ENCODE data around the gene OXNAD1.

The OXNAD1 gene

DNA sequence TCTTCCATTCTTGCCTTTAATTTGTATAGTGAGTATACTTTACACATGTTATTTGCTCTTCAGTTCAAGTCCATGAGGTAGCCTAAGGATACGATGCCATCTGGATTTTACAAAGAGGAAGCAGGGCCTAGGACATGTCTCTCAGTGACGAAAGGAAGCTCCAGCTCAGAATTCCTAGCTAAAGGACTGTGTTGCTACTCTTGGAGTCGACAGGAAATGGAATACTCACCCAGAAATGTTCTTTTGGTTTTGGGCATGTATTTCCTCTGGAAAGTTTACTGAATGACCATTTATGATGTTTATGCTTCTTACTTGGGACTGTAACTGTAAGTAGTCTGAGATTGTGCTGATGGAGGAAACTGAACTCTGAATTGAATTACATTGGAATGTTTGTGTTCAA is 12.5 kb downstream of the OXNAD1 start:
- DNase-seq (ENCODE audit: low read depth in 1 of 2, low spot score in 1 of 2) = no peak

DNA sequence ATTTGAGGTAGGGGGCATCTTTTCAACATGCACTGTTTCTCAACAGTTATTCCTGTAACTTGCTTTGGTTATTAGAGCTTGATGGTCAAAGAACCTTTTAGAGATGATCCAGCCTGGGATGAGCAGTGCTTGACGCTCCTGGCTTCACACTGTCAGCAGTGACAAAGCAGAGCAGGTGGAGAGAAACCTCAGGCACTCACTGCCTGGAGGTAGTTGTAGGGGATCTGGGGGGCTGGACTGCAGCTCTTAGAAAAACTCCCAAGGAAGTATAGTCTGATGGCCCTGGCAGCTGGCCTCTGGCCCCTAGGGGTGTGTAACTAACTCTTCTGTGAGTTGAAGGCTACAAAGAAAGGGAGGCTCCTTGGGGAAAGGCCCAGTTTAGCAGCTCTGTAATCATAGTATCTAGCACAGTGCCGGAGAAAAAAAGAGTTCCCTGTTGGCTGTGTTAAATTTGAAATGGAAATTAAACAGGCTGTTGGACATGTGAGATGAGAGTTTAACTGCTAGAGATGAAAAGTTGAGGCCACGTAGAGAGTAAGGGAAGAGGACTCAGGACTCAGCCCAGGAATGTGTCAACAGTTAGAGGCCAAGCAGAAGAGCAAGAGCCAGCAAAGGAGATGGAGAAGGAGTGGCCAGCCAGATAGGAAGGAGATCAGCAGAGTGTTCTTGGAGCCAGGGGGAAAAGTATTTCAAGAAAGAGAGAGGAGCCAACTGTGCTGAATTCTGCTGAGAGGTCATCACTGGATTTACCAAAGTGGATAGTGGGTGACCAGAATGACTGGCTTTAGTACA is 14.2 kb downstream of the OXNAD1 start:
- no peak for DNase-seq (ENCODE audit: low read depth in 1 of 2, low spot score in 1 of 2)

DNA sequence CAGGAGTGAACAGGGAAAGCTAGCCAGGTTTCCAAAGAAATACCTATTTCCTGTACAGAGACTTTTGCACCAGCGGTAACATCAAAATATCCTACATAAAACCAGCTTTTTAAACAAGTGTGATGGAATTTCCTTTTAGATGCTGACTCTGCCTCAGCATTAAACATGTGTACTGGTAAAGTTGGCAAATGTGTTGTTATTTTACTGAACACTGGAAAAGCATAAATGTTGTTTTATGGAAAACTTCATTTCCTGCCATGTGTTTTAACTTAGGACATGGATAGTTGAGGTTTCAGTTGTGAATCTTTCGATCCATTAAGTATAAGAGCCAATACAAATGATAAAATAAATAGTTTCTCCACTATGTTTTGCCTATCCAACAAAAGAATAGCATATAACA is 15.7 kb downstream of the OXNAD1 start:
- no peak for DNase-seq (ENCODE audit: low read depth in 1 of 2, low spot score in 1 of 2)

DNA sequence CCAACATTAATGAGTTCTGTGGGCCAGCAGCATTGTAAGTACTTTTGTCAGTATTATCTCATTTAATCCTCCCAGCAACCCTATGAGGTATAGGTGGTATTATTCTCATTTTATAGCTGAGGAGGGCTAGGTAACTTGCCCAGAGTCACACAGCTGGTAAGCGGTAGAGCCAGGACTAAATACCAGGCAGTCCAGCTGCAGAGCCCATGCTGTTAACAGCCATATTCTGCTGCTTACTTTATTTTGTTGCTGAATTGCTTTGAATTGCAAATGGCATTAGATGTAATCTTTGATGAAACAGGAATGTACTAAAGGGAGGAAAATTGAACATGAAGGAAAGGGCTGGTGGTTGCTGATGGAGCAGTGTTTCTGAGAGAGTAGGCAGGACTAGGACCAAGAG is 19.6 kb downstream of the OXNAD1 start:
- no peak for DNase-seq (ENCODE audit: low read depth in 1 of 2, low spot score in 1 of 2)

- DNase-seq (ENCODE audit: low read depth in 1 of 2, low spot score in 1 of 2) = peak; percentile 38 to 41
Observed at GRCh38 chr3:16286161-16286560, 21.1 kb downstream of the OXNAD1 start.

GRCh38 chr3:16286751-16287543 is 21.9 kb downstream of the OXNAD1 start:
- DNase-seq (ENCODE audit: low read depth in 1 of 2, low spot score in 1 of 2) = no peak

DNA sequence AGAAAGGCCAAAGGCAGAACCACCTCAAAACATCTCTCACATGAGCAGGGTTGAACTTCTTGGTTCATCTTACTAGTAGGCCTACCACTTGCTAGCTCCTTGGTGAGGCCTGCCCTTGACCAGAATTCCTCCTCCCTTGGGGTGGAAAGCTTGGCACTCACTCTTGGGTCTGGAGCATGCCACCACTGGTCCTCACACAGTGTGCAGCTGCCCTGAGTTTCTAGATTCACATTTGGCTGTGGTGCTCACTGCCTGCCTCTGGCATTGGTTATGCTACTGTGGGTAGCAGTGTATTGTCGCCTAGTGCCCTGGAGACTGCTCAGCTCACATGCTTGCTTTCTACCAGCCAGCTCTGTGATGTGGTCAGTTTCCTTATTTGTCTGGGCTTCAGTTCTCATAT is 23.7 kb downstream of the OXNAD1 start:
- no peak for DNase-seq (ENCODE audit: low read depth in 1 of 2, low spot score in 1 of 2)

DNA sequence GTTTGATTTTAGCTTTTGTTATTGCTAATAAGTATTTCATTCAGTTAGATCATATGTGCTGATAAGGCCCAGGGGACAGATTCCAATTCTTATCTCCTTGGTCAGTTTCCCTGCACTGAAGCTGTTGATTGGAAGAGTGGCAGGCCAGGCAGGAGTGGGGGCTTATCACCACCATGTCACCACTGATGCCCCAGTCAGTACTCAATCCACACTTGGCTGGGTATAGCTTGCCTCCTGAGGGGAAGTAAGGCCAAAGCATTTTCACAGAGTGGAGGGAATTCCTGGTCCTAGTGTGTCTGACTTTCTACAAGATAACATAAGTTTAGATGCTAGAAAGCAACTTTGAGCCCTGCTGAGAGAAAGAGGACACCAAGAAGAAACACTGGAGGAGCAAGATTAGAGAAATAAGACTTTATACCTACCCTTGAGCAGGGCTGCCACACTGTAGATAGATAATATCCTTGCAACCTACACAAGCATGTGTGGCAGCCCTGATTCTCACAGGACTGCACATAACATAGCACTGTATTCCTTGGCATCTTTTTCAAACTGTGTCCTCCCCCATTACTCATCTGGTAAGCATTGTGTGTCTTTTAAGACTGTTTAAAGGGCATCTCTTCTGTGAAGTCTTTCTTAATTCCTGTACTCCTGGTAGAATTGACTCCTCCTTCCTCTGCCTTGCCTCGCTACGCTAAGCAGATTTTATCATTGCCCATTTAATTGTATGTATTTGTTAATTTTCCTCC is 24.3 kb downstream of the OXNAD1 start:
- DNase-seq (ENCODE audit: low read depth in 1 of 2, low spot score in 1 of 2) = no peak

DNA sequence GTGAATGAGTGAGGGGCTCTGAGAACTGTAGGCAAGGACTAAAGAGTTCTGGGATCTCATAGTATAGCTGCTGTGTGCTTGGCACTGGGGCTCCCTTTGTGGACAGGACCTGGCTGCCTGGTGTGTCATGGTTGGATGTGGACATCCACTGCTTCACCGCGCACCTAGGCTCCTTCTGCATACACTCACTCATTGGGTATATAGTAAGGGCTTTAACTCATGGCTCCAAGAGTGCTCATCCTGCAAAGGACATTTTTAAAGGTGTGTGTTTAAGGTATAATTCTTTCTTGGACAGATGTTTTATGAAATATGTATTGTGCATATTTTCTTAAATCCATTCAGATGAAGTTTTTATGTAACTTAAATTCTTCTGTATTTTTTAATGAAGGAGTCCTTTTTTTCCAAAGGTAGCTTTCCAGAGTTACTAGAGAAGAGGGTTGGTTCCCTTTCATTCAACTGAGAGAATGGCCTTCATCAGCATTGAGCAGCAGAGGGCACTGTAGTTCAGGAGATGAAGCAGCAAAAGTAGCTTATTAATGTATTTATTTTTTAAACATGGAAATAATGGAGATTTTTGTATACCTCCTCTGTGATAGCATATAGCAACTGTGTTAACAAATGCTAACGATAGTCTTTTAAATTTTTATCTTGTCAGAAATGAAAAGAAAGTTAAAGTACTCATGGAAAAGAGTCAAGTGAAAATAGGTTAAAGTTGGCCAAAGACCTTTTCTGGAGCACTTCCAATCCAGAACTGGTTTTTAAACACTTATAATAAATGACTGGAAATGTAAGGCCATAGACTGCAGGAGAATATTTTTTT is 25.2 kb downstream of the OXNAD1 start:
- no peak for DNase-seq (ENCODE audit: low read depth in 1 of 2, low spot score in 1 of 2)

DNA sequence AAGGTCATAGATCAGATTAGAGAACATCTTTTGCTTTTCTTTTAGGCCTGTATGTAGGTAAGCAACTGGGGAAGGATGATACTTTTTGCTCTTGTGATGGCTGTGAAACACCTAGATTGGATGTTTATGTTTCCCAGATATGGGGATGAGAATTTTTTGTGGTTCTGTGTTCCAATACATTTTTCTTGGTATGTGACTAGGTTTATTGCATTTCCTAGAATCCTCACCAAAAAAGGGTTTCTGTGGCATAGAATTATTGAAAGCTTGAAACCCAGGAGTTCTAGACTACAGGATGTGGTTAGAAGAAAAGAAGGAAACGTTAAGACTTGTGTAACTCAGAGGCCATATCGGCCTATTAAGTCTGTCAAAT is 25.8 kb downstream of the OXNAD1 start:
- DNase-seq (ENCODE audit: low read depth in 1 of 2, low spot score in 1 of 2) = no peak

GRCh38 chr3:16294844-16295243 is 29.8 kb downstream of the OXNAD1 start:
- no peak for DNase-seq (ENCODE audit: low read depth in 1 of 2, low spot score in 1 of 2)

GRCh38 chr3:16295298-16295890 is 30.4 kb downstream of the OXNAD1 start:
- no peak for DNase-seq (ENCODE audit: low read depth in 1 of 2, low spot score in 1 of 2)

- DNase-seq (ENCODE audit: low read depth in 1 of 2, low spot score in 1 of 2) = no peak
Observed at GRCh38 chr3:16297997-16298885, 33.2 kb downstream of the OXNAD1 start.

DNA sequence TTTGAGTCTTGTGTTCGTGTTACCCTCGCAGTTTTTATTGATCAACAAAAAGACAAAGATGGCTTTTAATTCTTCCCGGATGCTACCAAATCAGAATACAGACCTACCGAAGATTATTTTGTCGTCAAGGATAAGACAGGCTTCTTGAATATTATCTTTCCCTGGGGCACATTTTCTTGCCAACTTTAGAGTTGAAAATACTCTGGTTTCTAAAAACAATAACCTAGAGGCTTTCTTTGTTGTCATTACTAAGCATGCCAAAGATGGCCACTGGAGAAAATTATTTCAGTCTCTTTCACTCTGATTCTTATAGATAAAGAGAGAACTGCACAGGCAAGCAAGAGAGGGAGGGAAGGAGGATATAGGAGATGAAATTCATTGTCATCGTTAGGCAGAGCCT is 33.9 kb downstream of the OXNAD1 start:
- DNase-seq (ENCODE audit: low read depth in 1 of 2, low spot score in 1 of 2) = no peak

- DNase-seq (ENCODE audit: low read depth in 1 of 2, low spot score in 1 of 2) = no peak
Observed at GRCh38 chr3:16299746-16300145, 34.7 kb downstream of the OXNAD1 start.

DNA sequence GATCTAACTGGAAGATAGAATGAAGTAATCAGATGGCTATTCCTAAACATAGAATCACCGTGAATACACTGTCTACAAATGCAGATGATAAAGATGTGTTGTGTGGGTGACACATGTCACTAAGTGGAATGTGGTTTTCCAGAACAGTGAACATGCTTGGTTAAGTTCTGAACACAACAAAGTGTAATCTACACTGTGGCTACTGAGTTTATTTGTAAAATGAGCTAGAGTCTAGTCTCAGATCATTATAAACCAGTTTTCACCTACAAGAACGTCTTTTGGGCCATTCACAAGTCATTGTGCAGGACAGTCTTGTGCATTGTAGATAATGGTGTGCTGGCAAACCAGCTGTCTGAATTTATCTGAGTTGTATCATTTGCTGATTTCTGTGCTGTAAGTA is 35.3 kb downstream of the OXNAD1 start:
- no peak for DNase-seq (ENCODE audit: low read depth in 1 of 2, low spot score in 1 of 2)

- DNase-seq (ENCODE audit: low read depth in 1 of 2, low spot score in 1 of 2) = no peak
Observed at GRCh38 chr3:16300881-16301359, 35.9 kb downstream of the OXNAD1 start.

DNA sequence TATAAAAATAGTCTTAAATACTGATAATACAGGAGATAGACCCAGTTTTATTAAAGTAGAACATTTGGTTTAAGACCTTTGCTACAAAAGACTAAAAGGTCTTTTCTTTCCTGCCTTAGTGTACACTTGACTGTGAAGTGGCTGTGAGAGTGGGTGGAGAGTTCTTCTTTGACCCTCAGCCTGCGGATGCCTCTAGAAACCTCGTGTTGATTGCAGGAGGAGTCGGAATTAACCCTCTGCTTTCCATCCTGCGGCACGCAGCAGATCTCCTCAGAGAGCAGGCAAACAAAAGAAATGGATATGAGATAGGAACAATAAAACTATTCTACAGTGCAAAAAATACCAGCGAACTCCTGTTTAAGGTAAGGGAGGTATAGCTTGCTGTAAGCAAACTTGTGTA is 36.5 kb downstream of the OXNAD1 start:
- DNase-seq (ENCODE audit: low read depth in 1 of 2, low spot score in 1 of 2) = no peak

- no peak for DNase-seq (ENCODE audit: low read depth in 1 of 2, low spot score in 1 of 2)
Observed at GRCh38 chr3:16302082-16302631, 37.1 kb downstream of the OXNAD1 start.

Data from activated T-helper 1 cell treated with anti-CD3 and anti-CD28 coated beads, Interleukin-2, amount 50 U/mL, for 16 hours (primary cell).